H9 (cell line): Measurements from ENCODE around the gene ERP44. TPM values are rescaled to one million over a fixed set of nuclear protein-coding genes. Genes with fewer than 3 reads are reported as not detected.
A peak's percentile ranks its signal among the peaks of the same experiment; 100 is the strongest.
"Not testable (repeated sequence)": the region's sequence is repeated elsewhere in the genome, so short reads cannot be mapped to it uniquely, and the experiment has no call there.

Experiments
- DNase-seq: peaks from one replicate; pipeline ENCODE4 v3.0.0-alpha.2; 2017
- H2AFZ ChIP-seq: one replicate; pipeline ENCODE4 v1.6.1; 2013; ENCODE audit warnings: mild to moderate bottlenecking, low read length, control low read depth, moderate library complexity
- H2AK5ac ChIP-seq: 2 replicates; pipeline ENCODE4 v1.6.1; 2013; ENCODE audit warnings: low read length, control low read depth, mixed read lengths; ENCODE audit not compliant: insufficient read length
- H2BK120ac ChIP-seq: one replicate; pipeline ENCODE4 v1.6.1; 2013; ENCODE audit warnings: low read depth, mild to moderate bottlenecking, low read length, control low read depth, inconsistent platforms; ENCODE audit not compliant: poor library complexity, severe bottlenecking
- H2BK12ac ChIP-seq: 2 replicates; pipeline ENCODE4 v1.6.1; 2013; ENCODE audit warnings: low read length, control low read depth, mixed read lengths, low read depth; ENCODE audit not compliant: insufficient read length
- H2BK15ac ChIP-seq: 2 replicates; pipeline ENCODE4 v1.6.1; 2013; ENCODE audit warnings: low read depth, low read length, control low read depth
- H2BK20ac ChIP-seq: one replicate; pipeline ENCODE4 v1.6.1; 2013; ENCODE audit warnings: low read depth, mild to moderate bottlenecking, low read length, control low read depth, inconsistent platforms; ENCODE audit not compliant: poor library complexity, severe bottlenecking
- H2BK5ac ChIP-seq: 2 replicates; pipeline ENCODE4 v1.6.1; 2013; ENCODE audit warnings: low read length, control low read depth, mixed read lengths; ENCODE audit not compliant: insufficient read length
- H3K14ac ChIP-seq: 2 replicates; pipeline ENCODE4 v1.6.1; 2013; ENCODE audit warnings: low read length, control low read depth; ENCODE audit not compliant: insufficient read depth
- H3K18ac ChIP-seq: 2 replicates; pipeline ENCODE4 v1.6.1; 2013; ENCODE audit warnings: low read depth, mild to moderate bottlenecking, mixed read lengths, low read length, control low read depth; ENCODE audit not compliant: insufficient read length
- H3K23ac ChIP-seq: 2 replicates; pipeline ENCODE4 v1.6.1; 2013; ENCODE audit warnings: low read length, control low read depth, mixed read lengths, low read depth; ENCODE audit not compliant: insufficient read length
- H3K23me2 ChIP-seq: 2 replicates; pipeline ENCODE4 v1.6.1; 2013; ENCODE audit warnings: low read depth, mild to moderate bottlenecking, mixed read lengths, low read length, control low read depth; ENCODE audit not compliant: insufficient read length, poor library complexity, severe bottlenecking
- H3K27ac ChIP-seq: 2 replicates; pipeline ENCODE4 v1.5.1; 2013; ENCODE audit warnings: low read length, control low read depth, mixed read lengths, low read depth; ENCODE audit not compliant: insufficient read length
- H3K27me3 ChIP-seq: 2 replicates; pipeline ENCODE4 v1.6.1; 2013; ENCODE audit warnings: low read length, control low read depth, inconsistent platforms; ENCODE audit not compliant: insufficient read depth
- H3K4ac ChIP-seq: 2 replicates; pipeline ENCODE4 v1.6.1; 2013; ENCODE audit warnings: low read depth, mild to moderate bottlenecking, control low read depth, inconsistent platforms, low read length, moderate library complexity
- H3K4me1 ChIP-seq: 2 replicates; pipeline ENCODE4 v1.6.1; 2013; ENCODE audit warnings: low read length, control low read depth, inconsistent platforms; ENCODE audit not compliant: insufficient read depth
- H3K4me2 ChIP-seq: 2 replicates; pipeline ENCODE4 v1.6.1; 2013; ENCODE audit warnings: low read length, control low read depth, mixed read lengths; ENCODE audit not compliant: insufficient read length, insufficient read depth
- H3K56ac ChIP-seq: 2 replicates; pipeline ENCODE4 v1.6.1; 2013; ENCODE audit warnings: low read depth, mild to moderate bottlenecking, mixed read lengths, low read length, control low read depth; ENCODE audit not compliant: insufficient read length
- H3K79me1 ChIP-seq: 2 replicates; pipeline ENCODE4 v1.6.1; 2013; ENCODE audit warnings: low read depth, mild to moderate bottlenecking, moderate library complexity, low read length, control low read depth, inconsistent platforms; ENCODE audit not compliant: insufficient read depth, poor library complexity, severe bottlenecking
- H3K79me2 ChIP-seq: 2 replicates; pipeline ENCODE4 v1.6.1; 2013; ENCODE audit warnings: low read length, control low read depth, inconsistent platforms; ENCODE audit not compliant: insufficient read depth
- H3K9ac ChIP-seq: 2 replicates; pipeline ENCODE4 v1.6.1; 2013; ENCODE audit warnings: low read length, control low read depth, mixed read lengths; ENCODE audit not compliant: insufficient read length; ENCODE audit errors: extremely low read depth
- H3K9me3 ChIP-seq: one replicate; pipeline ENCODE4 v1.6.1; 2013; ENCODE audit warnings: low read depth, low read length, inconsistent platforms; ENCODE audit not compliant: control insufficient read depth
- H3T11ph ChIP-seq: one replicate; pipeline ENCODE4 v1.6.1; 2013; ENCODE audit warnings: mild to moderate bottlenecking, low read length, control low read depth, inconsistent platforms
- H4K20me1 ChIP-seq: one replicate; pipeline ENCODE4 v1.6.1; 2013; ENCODE audit not compliant: control insufficient read depth, insufficient read length, insufficient read depth
- H4K5ac ChIP-seq: 2 replicates; pipeline ENCODE4 v1.6.1; 2013; ENCODE audit warnings: low read depth, mild to moderate bottlenecking, mixed read lengths, low read length, control low read depth; ENCODE audit not compliant: insufficient read length
- H4K8ac ChIP-seq: replicated peaks from 2 replicates; pipeline ENCODE4 v1.6.1; 2013; ENCODE audit warnings: low read length, control low read depth, mixed read lengths, low read depth; ENCODE audit not compliant: insufficient read length
- H4K91ac ChIP-seq: 2 replicates; pipeline ENCODE4 v1.6.1; 2013; ENCODE audit warnings: low read depth, mild to moderate bottlenecking, moderate library complexity, mixed read lengths, low read length, control low read depth; ENCODE audit not compliant: insufficient read length
- H3K27ac Mint-ChIP-seq, 3 experiments: 2 replicates in 2 of 3; 3 replicates in 1 of 3; pipeline ENCODE4 v1.8.0; 2020 to 2021; ENCODE audit warnings: mixed read lengths in 3 of 3, mild to moderate bottlenecking in 1 of 3, moderate library complexity in 1 of 3
- H3K27me3 Mint-ChIP-seq: 2 replicates; pipeline ENCODE4 v1.8.0; 2021; ENCODE audit warnings: low read depth, mild to moderate bottlenecking, moderate library complexity, mixed read lengths
- H3K36me3 Mint-ChIP-seq, 3 experiments: 2 replicates in 2 of 3; 3 replicates in 1 of 3; pipeline ENCODE4 v1.8.0; 2020 to 2021; ENCODE audit warnings: low read depth in 3 of 3, mixed read lengths in 3 of 3; ENCODE audit not compliant: insufficient read depth in 1 of 3
- H3K4me1 Mint-ChIP-seq, 2 experiments: 2 replicates each; pipeline ENCODE4 v1.8.0; 2020; ENCODE audit warnings: mixed read lengths in 2 of 2
- H3K4me3 Mint-ChIP-seq, 2 experiments: 2 replicates in 1 of 2; 3 replicates in 1 of 2; pipeline ENCODE4 v1.8.0; 2020 to 2021; ENCODE audit warnings: mild to moderate bottlenecking in 2 of 2, mixed read lengths in 2 of 2, moderate library complexity in 1 of 2
- H3K9me3 Mint-ChIP-seq, 2 experiments: 2 replicates in 1 of 2; 3 replicates in 1 of 2; pipeline ENCODE4 v1.8.0; 2020; ENCODE audit warnings: mild to moderate bottlenecking in 2 of 2, mixed read lengths in 2 of 2, moderate library complexity in 1 of 2
- CTCF ChIP-seq: fragments of 200-600 bp; sonication (generic); conservative IDR thresholded peaks from 3 replicates; pipeline ENCODE4 v1.8.0; 2021; ENCODE audit warnings: antibody characterized with exemption, mild to moderate bottlenecking
- WGBS: extraction: QIAGEN DNeasy Blood & Tissue Kit; methylation state at CpG from one replicate; pipeline ENCODE4 v1.1.7; 2013; ENCODE audit warnings: missing lambda C conversion rate, low lambda C conversion rate, mixed read lengths; ENCODE audit not compliant: insufficient read length; ENCODE audit errors: extremely low coverage; 5-methylcytosine and 5-hydroxymethylcytosine counted together
- total RNA-seq: library from RNA; stranded (reverse); gene quantifications from 2 replicates; pipeline ENCODE4 v1.2.1, GENCODE V29; 2021

The ERP44 gene
- total RNA-seq, 1 experiment from 2014 or later: 15.4 TPM

GRCh38 chr9:100136799-100137198 is 38.0 kb upstream of the ERP44 start:
- not testable (repeated sequence) for H2AK5ac ChIP-seq, H3K4me1 Mint-ChIP-seq, H3K27ac Mint-ChIP-seq, H3K4me2 ChIP-seq, H3K4me3 Mint-ChIP-seq, H4K91ac ChIP-seq, DNase-seq, H3K27me3 ChIP-seq, H2BK5ac ChIP-seq, H3K18ac ChIP-seq, H4K8ac ChIP-seq, H2AFZ ChIP-seq, H3K9ac ChIP-seq, H3K23ac ChIP-seq, H4K20me1 ChIP-seq, H2BK20ac ChIP-seq, H4K5ac ChIP-seq, H3K56ac ChIP-seq, H2BK15ac ChIP-seq, H3K4me1 ChIP-seq, H3T11ph ChIP-seq, H3K9me3 ChIP-seq, H3K79me1 ChIP-seq, H3K27ac ChIP-seq, H3K27me3 Mint-ChIP-seq, H3K9me3 Mint-ChIP-seq, H3K23me2 ChIP-seq, H3K14ac ChIP-seq, H2BK120ac ChIP-seq, H3K79me2 ChIP-seq, H3K4ac ChIP-seq, H2BK12ac ChIP-seq
- no CpG with 5 or more reads among the region's 5 CpGs for WGBS
- peaks cover 10 to 21% (median 16%) of the 10 kb centered on the region in 3 experiments; a peak in 6 of 7 replicates for H3K36me3 Mint-ChIP-seq
- TF ChIP-seq CTCF: peak; percentile 68
